Glomerular visceral epithelial cell (primary cell): ENCODE measurements around the gene CLCN6.

Experiments used
- DNase-seq: peaks from one replicate; pipeline ENCODE4 v3.0.0-alpha.2; 2016; ENCODE audit errors: extremely low spot score

Gene CLCN6, protein sequence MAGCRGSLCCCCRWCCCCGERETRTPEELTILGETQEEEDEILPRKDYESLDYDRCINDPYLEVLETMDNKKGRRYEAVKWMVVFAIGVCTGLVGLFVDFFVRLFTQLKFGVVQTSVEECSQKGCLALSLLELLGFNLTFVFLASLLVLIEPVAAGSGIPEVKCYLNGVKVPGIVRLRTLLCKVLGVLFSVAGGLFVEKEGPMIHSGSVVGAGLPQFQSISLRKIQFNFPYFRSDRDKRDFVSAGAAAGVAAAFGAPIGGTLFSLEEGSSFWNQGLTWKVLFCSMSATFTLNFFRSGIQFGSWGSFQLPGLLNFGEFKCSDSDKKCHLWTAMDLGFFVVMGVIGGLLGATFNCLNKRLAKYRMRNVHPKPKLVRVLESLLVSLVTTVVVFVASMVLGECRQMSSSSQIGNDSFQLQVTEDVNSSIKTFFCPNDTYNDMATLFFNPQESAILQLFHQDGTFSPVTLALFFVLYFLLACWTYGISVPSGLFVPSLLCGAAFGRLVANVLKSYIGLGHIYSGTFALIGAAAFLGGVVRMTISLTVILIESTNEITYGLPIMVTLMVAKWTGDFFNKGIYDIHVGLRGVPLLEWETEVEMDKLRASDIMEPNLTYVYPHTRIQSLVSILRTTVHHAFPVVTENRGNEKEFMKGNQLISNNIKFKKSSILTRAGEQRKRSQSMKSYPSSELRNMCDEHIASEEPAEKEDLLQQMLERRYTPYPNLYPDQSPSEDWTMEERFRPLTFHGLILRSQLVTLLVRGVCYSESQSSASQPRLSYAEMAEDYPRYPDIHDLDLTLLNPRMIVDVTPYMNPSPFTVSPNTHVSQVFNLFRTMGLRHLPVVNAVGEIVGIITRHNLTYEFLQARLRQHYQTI

DNA sequence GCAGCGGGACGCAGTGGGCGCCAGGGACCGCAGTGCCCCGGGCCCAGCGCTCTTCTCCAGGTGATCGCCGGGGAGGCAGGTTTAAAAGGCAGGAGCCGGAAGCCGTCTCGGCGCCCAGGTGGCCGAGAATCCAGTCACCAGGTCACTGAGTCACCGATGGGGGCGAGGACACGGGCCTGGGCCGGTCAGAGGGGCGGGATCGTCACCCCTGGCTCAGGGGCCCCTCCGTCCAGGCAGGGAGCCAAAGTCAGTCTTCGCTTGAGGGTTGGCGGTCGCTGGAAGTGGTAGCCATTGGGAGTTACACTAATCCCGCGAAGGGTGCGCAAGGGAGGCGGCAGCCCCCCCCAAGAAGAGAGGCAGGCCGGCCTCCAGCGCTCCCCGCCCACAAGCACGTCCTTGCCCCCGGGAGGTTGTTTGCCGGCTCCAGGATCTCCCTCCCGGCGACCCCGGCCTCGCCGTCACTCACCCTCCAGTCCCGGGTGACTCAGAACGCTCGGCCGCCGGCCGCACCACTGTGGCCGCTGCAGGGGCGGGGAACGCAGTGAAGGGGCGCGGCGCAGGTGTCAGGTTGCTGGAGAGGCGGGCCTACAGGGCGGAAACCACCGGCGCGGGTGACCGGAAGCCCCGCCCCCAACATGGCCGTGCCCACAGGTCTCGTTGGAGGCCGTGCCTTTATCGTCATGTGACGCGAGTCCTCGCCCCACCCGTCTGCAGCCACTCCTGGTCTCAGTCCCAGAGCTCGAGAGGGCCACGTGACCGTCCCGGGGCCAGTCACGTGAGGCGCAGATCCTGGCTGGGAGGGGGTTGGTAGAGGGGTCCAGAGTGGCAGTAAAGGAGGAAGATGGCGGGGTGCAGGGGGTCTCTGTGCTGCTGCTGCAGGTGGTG is at the start of gene CLCN6, which contains the start of gene MTHFR:
TSS of gene CLCN6 (plus strand) at position 770 of the 885 bp plus-strand sequence. CDS start at position 842, 72 bp downstream.
TSS of gene MTHFR (minus strand) at position 543 of the 885 bp plus-strand sequence. CDS start 2,848 bp downstream, outside the sequence.
- DNase-seq: peak; percentile 100

DNA sequence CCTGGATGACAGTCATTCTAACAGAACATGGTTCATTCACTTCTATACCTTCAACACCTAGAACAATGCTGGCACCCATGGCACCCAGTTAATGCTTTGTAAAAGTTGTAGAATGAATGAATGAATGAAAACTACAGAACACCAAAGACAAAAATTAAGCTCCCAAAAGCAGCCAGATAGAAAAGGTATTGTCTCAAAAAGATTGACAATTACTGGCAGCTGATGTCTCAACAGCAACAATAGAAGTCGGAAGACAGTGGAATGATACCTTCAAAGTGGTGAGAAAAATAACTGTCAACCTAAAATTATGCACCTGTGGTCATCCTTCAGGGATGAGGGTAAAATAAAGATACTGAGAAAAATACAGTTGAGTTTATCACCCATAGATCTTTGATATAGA is 48.9 kb upstream of the CLCN6 start:
- DNase-seq: no peak

DNA sequence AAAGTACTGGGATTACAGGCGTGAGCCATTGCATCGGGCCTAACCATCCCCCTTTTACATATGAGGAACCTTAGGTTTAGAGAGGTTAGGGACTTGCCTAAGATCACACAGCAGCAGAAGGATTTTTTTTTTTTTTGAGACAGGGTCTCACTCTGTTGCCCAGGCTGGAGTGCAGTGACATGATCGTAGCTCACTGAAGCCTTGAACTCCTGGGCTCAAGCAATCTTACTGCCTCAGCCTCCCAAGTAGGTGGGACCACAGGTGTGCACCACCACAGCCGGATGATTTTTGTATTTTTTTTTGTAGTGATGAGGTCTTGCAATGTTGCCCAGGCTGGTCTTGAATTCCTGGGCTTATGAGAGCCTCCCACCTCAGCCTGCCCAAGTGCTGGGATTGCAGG is 46.2 kb upstream of the CLCN6 start:
- DNase-seq: no peak

DNA sequence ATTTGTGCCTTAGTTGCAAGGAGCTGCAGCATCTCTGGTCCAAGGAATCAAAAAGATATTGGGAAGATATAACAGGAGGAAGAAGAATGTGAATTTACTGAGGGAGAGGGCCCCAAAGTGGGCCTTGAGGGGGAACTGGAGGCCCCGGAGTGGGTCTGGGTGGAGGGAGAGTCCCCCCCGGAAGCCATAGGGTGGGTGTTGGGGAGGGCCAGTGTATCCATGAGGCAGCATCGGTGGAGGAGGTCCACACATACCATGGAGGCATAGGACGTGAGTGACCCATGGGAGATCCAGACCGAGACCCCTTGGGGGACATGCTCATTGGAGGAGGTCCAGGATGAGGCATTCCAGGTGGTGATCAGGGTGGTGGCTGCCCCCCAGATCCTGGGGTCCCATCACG is 44.7 kb upstream of the CLCN6 start:
- DNase-seq: no peak

DNA sequence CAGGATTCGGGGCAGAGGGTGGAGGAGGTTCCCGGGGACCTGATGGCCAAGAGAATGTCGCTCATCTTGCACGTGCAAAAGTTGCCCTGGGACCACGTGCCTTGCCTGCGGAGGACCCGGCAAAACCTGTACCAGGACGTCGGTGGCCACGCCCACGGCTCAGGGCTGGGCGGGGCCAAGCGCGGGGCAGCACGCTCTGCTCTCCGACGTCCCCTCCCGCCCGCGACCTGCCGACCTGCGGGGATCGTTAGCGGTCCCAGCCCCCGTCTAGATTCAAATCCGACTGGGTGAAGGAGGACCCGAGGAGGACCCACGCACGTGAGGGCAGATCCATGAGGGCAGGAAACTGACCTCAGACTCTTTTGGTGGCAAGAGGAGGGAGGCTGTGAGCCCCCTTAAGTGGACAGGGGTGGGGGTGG is 44.0 kb upstream of the CLCN6 start, which contains the start of gene C1orf167:
TSS of gene C1orf167 (plus strand) at position 206 of the 419 bp plus-strand sequence. CDS start 2,208 bp downstream, outside the sequence.
- DNase-seq: no peak

DNA sequence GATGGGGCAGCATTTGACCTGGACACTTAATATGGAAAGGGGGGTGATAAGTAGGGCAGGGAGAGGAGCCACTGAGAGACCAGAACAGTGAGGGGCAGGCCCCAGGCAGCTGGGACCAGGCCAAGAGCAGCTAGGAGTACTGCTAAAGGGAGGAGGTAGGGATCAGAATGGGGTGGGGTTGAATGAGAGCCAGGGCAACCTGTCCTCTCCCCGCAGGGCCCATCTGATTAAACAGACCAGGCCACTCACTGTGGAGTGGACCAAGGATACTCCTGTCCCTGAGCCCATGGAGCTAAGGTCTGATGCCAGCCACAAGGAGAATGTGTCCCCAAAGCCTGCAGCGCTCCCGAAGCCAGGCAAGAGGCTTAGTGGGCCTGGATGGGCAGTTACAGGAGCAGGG is 41.9 kb upstream of the CLCN6 start:
- DNase-seq: no peak

DNA sequence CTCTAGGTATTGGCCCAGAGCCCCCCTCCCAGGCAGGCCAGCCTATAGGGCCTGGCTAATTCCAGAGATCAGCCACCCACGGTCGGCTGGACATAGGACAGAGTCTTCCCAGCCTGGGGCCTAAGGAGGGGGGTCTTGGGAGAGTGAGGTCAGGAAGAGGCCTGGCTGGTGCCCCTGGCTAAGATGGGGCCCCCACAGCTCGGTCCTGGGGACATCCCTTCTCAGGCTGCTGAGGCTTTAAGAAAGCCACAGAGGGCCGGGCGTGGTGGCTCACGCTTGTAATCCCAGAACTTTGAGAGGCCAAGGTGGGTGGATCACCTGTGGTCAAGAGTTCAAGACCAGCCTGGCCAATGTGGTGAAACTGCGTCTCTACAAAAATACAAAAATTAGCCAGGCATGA is 41.5 kb upstream of the CLCN6 start:
- no peak for DNase-seq

DNA sequence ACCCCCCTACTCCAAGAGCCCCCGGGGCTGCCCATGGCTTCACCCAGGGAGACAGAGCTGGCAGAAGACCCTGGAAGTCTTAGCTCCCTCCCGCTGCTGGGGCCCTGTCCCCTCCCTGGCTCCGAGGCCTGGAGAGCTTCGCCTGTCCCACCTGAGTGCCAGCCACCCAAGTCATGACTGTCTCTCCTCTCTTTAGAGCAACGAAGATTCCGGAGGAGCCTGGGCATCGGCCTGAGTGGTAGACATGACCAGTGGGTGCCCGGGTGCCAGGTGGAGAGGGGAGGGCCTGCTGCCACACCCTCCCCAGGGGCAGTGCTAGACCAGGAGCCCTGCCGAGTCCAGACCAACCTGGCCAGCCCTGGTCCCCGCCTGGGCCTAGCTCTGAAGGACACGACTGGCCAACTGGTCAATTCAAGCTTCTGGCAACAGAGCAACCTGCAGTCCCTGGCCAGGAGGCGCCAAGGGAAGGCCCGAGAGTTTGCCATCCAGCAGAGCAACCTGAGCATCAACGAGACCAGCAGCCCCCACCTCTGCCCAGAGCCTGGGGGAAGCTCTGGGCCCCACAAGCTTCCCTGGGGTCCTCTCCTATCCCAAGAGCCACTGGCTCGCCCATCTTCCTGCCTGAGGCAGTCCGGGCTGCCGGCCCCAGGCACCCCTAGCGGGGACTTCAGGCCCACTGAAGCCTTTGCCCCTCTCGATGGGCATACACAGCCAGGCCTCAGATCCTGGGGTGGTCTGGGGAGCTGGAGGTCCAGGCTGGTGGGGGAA is 40.1 kb upstream of the CLCN6 start:
- DNase-seq: no peak

DNA sequence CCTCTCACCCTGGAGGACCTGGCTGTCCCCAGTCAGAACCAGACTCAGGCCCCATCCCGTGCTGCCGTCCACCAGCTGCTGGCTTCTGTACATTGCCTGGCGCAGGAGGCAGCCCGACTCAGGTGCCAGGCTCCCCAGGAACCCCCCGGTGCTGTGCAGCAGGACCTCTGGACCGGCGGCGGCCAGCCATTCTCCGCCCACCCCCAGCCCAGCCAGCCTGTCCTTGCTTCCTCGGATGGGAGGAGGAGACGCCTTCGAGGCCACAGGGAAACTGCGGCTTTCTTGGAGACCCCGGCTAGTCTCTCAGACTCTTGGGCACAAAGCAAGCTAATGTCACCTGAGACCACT is 39.6 kb upstream of the CLCN6 start:
- no peak for DNase-seq

DNA sequence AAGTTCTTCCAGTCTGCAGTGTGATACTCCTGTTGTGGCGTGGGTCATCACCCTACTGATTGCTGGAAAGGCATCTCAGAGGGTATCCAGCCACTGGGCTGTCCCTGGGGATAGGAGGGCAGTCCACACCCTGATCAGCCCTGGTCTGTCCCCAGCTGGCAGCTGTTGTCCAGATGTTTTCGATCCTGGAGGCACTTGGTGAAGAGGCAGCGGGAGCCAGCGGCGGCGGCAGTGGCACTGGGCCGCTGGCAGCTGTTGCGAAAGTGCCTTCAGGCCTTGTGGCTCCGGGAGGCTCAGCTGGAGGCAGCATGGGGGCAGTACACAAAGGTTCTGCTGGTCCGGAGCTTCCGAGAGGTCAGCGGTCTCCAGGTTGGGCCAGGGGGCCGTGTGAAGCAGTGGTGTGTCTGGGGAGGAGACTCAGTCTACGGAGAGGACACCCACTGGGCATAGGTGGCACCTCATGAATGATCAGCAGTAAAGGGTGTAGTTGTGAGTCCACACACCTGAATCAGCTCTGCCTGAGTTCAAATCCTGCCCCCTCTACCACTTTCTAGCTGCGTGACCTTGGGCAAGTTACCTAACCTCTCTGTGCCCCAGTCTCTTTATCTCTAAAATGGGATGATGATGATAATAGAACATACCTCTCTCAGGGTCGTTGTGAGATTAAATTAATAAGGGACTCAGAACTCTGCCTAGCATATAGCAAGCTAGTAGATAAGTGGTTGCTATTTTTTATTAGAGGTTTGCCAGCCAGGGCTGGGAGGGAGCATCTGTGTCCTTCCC is 37.9 kb upstream of the CLCN6 start:
- no peak for DNase-seq

DNA sequence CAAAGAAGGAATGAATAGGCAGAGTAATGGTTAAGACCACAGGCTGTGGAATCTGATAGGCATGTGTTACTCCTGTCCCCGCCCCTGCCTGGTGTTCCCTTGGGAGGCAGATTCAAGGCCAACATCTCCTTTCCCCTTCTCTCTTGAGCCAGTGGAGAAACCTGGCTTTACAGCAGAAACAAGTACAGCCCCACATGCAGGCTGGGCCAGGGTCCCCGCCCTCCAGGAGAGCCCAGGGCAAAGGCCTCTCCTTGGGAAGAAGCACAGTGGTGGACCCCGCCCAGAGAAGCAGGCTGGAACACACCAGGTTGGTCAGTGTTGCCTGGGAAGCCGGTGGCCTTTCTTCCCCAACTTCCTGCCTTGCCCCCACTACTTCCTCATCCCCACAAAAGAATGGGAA is 37.2 kb upstream of the CLCN6 start:
- DNase-seq: no peak

DNA sequence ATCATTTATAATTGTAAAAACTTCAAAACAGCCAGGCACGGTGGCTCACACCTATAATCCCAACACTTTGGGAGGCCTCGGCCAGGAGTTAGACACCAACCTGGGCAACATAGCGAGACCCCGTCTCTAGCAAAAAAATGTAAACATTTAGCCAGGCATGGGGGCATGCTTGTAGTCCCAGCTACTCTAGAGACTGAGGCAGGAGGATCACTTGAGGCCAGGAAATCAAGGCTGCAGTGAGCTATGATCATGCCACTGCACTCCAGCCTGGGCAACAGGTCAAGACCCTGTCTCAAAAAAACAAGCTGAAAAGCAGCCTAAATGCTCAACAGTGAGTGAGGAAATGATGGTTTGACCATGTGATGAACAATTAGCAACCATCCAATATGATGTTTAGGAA is 36.7 kb upstream of the CLCN6 start:
- DNase-seq: no peak

DNA sequence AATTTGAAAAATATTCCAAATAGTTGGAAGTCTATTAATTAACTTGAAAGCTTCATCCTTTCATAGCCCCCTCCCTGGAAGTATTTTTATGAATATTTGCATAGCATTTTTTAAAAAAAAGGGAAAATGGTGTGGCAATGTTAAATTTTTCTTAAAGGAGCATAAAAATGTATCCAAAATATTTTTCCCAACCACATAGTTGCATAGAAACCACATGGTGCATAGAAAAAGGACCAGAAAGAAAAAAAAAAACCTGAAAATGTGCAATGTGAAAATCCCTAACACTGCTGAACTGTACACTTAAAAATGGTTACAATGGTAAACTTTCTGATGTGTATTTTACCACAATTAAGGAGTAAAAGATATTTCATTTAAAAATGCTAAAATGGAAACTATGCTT is 36.0 kb upstream of the CLCN6 start:
- DNase-seq: no peak

DNA sequence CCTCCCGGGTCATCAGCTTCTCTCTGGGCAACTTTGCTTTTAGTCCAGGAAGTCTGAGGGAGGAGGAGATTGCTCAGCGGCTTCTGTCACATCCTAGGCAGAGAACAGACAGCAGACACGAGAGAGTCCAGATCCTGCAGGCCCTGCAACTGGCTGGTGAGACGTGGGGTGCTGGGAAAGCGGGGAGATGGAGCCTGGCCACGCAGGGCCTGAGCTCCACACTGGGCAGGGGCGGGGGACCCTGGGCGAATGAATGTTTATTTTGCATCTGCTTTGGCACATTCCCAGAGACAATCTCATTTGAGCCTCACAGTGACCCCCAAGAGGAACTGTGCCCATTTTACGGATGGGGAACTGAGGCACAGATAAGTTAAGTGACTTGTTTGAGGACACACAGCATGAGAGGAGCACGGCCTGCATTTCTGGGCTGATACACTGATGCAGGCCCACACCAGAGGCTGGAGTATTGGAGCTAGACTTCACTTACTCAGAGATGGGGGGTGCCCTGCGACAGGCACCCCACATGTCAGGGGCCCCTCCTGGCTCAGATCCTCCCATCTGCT is 34.4 kb upstream of the CLCN6 start:
- no peak for DNase-seq

DNA sequence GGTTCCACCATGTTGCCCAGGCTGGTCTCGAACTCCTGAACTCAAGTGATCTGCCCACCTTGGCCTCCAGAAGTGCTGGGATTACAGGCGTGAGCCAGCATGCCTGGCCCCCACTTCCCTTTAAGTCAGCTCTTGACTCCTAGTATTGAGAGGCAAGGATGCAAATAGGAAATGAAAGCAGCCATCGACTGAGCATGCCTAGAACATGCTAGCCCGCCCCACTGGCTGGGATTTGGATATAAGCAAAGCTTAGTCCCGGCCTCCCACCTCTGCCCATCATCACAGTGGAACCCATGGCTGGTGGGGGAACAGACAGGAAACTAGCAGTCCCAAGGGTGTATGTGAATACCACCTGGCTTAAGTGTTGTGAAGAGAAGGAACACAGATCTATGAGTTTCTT is 33.5 kb upstream of the CLCN6 start:
- DNase-seq: no peak

DNA sequence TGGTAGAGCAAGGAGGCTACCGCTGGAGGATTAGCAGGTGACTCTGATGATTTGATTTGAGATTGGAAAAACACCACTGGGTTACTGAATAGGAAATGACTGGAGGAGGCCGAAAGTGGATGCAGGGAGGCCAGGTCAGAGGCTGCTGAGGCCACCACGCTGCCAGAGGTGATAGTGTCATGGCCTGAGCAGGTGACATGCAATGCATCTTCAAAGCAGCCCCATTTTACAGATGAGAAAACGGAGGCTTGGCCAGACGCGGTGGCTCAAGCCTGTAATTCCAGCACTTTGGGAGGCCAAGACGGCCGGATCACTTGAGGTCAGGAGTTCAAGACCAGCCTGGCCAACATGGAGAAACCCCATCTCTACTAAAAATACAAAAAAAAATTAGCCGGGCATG is 31.2 kb upstream of the CLCN6 start:
- DNase-seq: no peak

DNA sequence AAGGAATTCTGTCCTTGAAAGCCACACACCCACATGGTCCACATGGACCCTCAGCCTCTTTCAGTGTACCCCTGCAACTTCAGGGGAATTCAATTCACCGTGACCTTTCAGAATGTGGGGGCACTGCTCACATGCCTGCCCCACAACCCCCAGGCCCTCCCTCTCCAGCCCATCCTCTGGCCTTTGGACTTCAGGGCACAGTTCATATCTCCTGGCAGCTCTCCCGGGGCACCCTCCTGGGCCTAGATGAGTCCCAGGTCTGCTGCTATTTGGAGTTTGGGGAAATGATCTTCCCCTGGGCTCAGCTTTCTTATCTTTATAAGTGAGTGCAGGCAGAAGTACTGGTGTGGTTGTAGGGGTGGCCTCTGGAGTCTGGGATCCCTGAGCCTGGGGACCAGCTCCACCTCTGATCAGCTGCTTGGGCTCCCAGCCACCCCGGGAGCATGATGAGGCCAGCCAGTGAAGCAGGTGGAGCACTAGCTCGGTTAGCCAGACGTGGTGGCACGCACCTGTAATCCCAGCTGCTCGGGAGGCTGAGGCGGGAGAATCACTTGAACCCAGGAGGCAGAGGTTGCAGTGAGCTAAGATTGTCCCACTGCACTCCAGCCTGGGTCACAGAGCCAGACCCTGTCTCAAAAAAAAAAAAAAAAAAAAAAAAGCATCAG is 28.2 kb upstream of the CLCN6 start:
- DNase-seq: no peak

DNA sequence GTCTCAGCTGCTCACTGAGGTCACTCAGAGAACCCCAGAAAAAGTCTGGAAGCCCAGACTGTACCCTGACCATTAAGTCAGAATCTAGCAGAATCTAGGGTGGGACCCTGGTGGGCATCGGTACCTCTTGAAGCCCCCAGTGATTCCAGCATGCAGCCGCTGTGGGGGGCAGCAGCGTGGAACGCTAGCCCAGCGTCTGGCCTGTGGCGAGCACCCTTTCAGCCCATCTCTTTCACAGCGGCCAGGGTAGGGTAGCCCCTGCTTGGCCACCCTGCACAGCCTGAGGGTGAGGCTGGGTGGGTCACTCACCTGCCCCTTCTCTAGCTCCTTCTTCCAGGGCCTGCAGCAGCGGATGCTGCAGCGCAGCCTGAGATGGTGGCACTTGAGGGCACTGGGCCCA is 27.7 kb upstream of the CLCN6 start:
- no peak for DNase-seq
